Brain microvascular endothelial cell (primary cell): Measurements from ENCODE around the gene DCC.

ENCODE experiments used
- DNase-seq: peaks from one replicate; pipeline ENCODE4 v3.0.0-alpha.2; 2020
- H3K27ac ChIP-seq: fragments of 250-450 bp; sonication (Bioruptor Pico); 2 replicates; pipeline ENCODE4 v1.5.1; 2020; ENCODE audit warnings: mild to moderate bottlenecking, moderate library complexity
- H3K27me3 ChIP-seq: fragments of 250-450 bp; sonication (Bioruptor Pico); replicated peaks from 2 replicates; pipeline ENCODE4 v1.5.1; 2020; ENCODE audit warnings: mild to moderate bottlenecking
- H3K36me3 ChIP-seq: fragments of 250-450 bp; sonication (Bioruptor Pico); replicated peaks from 2 replicates; pipeline ENCODE4 v1.5.1; 2020; ENCODE audit warnings: mild to moderate bottlenecking
- H3K4me3 ChIP-seq: 2 replicates; pipeline ENCODE4 v1.5.1; 2011; ENCODE audit warnings: low read depth, mild to moderate bottlenecking, control low read depth, low read length, moderate library complexity
- CTCF ChIP-seq: IDR thresholded peaks from 2 replicates; pipeline ENCODE4 v1.5.1; 2011; ENCODE audit warnings: low read depth, mild to moderate bottlenecking, moderate library complexity, low read length, control low read depth, inconsistent platforms; ENCODE audit errors: missing control alignments
- in situ Hi-C: cut with HindIII; loops from 2 replicates; pipeline ENCODE4 v1.10.0; 2017; ENCODE audit warnings: low sequenced_read_pairs, low pct_ligation_motif_present

The DCC gene

GRCh38 chr18:52612406-52612805 is 272.4 kb downstream of the DCC start:
- H3K36me3 ChIP-seq: no peaks in the 10 kb centered on the region
- H3K4me3 ChIP-seq: no peak overlapping the region
- in situ Hi-C loops: no loop called here
- no peak for TF ChIP-seq CTCF
- no peak overlapping the region for H3K27ac ChIP-seq
- no peaks in the 10 kb centered on the region for H3K27me3 ChIP-seq
- no peak for DNase-seq

- in situ Hi-C loops: no loop called here
- TF ChIP-seq CTCF: no peak
- Histone ChIP-seq H3K27ac (no peak overlapping the region), H3K36me3 (no peaks in the 10 kb centered on the region), H3K4me3 (no peak overlapping the region), H3K27me3 (no peaks in the 10 kb centered on the region)
- DNase-seq: no peak
These were observed 275.3 kb downstream of the DCC start for GRCh38 chr18:52615321-52615720.

GRCh38 chr18:52615943-52616342 is 275.9 kb downstream of the DCC start:
- in situ Hi-C loops: no loop called here
- DNase-seq: no peak
- no peaks in the 10 kb centered on the region for H3K36me3 ChIP-seq

GRCh38 chr18:52617931-52618330 is 277.9 kb downstream of the DCC start:
- no peak overlapping the region for H3K4me3 ChIP-seq
- no peak for DNase-seq
- in situ Hi-C loops: no loop called here
- no peak overlapping the region for H3K27ac ChIP-seq
- TF ChIP-seq CTCF: no peak
- no peaks in the 10 kb centered on the region for H3K27me3 ChIP-seq
- no peaks in the 10 kb centered on the region for H3K36me3 ChIP-seq

More at GRCh38 chr18:52615943-52616342, 275.9 kb downstream of the DCC start:
- Histone ChIP-seq H3K4me3 (no peak overlapping the region), H3K27me3 (no peaks in the 10 kb centered on the region), H3K27ac (no peak overlapping the region)
- TF ChIP-seq CTCF: no peak

- in situ Hi-C loops: no loop called here
- TF ChIP-seq CTCF: no peak
- no peak for DNase-seq
- H3K4me3 ChIP-seq: no peak overlapping the region
- no peak overlapping the region for H3K27ac ChIP-seq
- H3K36me3 ChIP-seq: no peaks in the 10 kb centered on the region
- no peaks in the 10 kb centered on the region for H3K27me3 ChIP-seq
These were observed 281.0 kb downstream of the DCC start for GRCh38 chr18:52620926-52621439.

GRCh38 chr18:52624702-52625101 is 284.7 kb downstream of the DCC start:
- no peaks in the 10 kb centered on the region for H3K36me3 ChIP-seq
- H3K4me3 ChIP-seq: no peak overlapping the region
- TF ChIP-seq CTCF: no peak
- in situ Hi-C loops: no loop called here
- no peak for DNase-seq
- no peak overlapping the region for H3K27ac ChIP-seq
- no peaks in the 10 kb centered on the region for H3K27me3 ChIP-seq
